ENCODE data around the gene CDKAL1. TPM values are rescaled to one million over a fixed set of nuclear protein-coding genes. Genes with fewer than 3 reads are reported as not detected.

CDKAL1 gene
- total and polyA plus RNA-seq, 2 of the 13 experiments (the other 11 are each of a cell fraction or from before 2014, with no cell fraction given): 9.5 to 27.7 TPM

DNA sequence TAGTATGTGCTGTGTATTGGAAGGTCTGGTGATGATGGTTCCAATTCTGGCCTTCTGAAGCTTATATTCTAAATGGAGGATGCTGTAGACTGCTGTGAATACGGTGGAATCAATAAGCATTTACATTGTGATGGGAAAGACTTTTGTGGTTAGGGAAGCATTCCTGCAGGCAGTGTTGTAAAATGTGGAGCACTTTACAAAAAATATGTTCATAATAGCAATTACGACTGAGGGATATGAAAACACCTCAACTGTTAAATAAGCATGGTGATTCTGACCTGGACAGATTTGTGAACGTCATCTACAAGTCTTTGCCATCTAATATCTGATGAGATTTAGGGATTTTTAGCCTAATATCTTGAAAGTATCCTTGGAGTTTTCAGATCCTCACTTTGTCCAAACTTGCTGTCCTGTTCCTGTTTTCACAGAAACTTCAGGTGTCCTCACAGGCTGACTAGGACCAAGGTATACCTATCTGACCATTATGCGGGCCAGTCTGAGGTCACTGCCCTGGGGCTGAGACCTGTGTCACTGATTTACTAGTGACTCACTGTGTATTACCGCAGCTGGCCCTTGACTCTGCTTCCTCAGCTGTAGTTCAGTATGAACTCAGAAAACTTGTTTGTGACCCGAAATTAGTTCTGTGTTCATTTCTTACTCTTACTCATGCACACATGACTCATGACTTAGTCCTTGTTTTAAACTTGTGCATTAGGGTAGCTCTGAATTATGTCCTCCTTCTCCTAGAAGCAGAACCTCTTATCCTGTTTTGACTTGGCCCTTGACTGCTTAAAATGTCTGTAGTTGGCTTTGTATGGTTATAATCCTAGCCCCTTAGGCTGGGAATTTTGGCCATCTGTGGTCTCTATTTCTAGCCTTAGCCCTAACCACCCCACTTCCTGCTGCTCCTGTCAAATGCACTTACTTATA is 343.0 kb downstream of the CDKAL1 start (continued):
- peak; percentile 60; the same call in 1 of the 2 replicates for TF ChIP-seq ZSCAN31 (CRISPR knock-in tag; IDR thresholded peaks at IDR 0.05; ENCODE audit: low read depth)
- 0 out of 2 replicates have a peak, but pooled peaks have one; percentile 58 for TF ChIP-seq ZFP90 (CRISPR knock-in tag; IDR thresholded peaks at IDR 0.05; ENCODE audit: borderline replicate concordance)
- TF ChIP-seq POGZ (CRISPR knock-in tag; IDR thresholded peaks at IDR 0.05): peak; percentile 96
- peak; percentile 63; the same call in 1 of the 2 replicates for TF ChIP-seq MEF2D (CRISPR knock-in tag; IDR thresholded peaks at IDR 0.05)
- no peak for TF ChIP-seq SOX13 (IDR thresholded peaks at IDR 0.05)
- peak in 1 of 2 experiments; percentile 73; a peak in 2 of 4 replicates for TF ChIP-seq SOX13 (CRISPR knock-in tag; conservative IDR thresholded peaks at IDR 0.05 in 1 of 2, IDR thresholded peaks at IDR 0.05 in 1 of 2)
- peak in 1 of 2 experiments; percentile 26; a peak in 1 of 4 replicates for TF ChIP-seq KLF16 (CRISPR knock-in tag; IDR thresholded peaks at IDR 0.05)
- peak; percentile 89 for TF ChIP-seq SAP130 (CRISPR knock-in tag; IDR thresholded peaks at IDR 0.05; ENCODE audit: low read depth)
- peak; percentile 95 for TF ChIP-seq GATAD2A (CRISPR knock-in tag; IDR thresholded peaks at IDR 0.05)
- TF ChIP-seq, protein P1, sequence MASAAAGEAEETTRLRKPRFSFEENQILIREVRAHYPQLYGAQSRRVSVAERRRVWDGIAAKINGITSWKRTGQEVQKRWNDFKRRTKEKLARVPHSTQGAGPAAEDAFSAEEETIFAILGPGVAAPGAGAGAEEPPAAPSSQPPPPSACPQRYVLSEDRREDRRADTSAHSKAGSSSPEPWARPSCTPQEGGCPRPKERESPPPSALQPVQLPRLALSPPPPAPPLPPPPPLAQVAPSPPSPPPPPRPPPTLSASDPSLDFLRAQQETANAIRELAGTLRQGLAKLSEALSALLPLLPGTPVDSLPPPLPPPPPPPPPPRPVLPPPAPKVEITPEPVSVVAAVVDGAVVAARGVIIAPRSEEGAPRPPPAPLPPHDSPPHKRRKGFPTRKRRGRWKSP (CRISPR knock-in tag; IDR thresholded peaks at IDR 0.05): peak; percentile 63; the same call in 1 of the 2 replicates
- TF ChIP-seq ZNF441 (CRISPR knock-in tag; IDR thresholded peaks at IDR 0.05; ENCODE audit: borderline replicate concordance): 0 out of 2 replicates have a peak, but pooled peaks have one; percentile 21
- TF ChIP-seq ZHX1 (CRISPR knock-in tag; IDR thresholded peaks at IDR 0.05; ENCODE audit: low read depth): peak; percentile 75; the same call in 1 of the 2 replicates
- TF ChIP-seq SALL1 (CRISPR knock-in tag; IDR thresholded peaks at IDR 0.05): peak; percentile 95
- TF ChIP-seq THAP11 (CRISPR knock-in tag; IDR thresholded peaks at IDR 0.05): peak; percentile 35; the same call in 1 of the 2 replicates
- TF ChIP-seq CCDC6 (CRISPR knock-in tag; IDR thresholded peaks at IDR 0.05): no peak
- TF ChIP-seq GATAD1 (CRISPR knock-in tag; IDR thresholded peaks at IDR 0.05): peak; percentile 62; the same call in 1 of the 2 replicates
- TF ChIP-seq, protein P2, sequence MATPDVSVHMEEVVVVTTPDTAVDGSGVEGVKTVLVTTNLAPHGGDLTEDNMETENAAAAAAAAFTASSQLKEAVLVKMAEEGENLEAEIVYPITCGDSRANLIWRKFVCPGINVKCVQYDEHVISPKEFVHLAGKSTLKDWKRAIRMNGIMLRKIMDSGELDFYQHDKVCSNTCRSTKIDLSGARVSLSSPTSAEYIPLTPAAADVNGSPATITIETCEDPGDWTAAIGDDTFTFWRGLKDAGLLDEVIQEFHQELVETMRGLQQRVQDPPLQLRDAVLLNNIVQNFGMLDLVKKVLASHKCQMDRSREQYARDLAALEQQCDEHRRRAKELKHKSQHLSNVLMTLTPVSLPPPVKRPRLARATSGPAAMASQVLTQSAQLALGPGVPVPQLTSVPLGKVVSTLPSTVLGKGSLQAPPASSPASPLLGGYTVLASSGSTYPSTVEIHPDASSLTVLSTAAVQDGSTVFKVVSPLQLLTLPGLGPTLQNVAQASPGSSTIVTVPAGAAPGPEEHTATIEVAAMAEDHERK (CRISPR knock-in tag; IDR thresholded peaks at IDR 0.05; ENCODE audit: low read depth): no peak
- peak; percentile 42 for TF ChIP-seq ASH2L (IDR thresholded peaks at IDR 0.05; ENCODE audit: insufficient read length, low read depth, low read length)
